NCI-H345 (cell line): ENCODE measurements around the gene ADGRL1.
"Not testable (repeated sequence)": the region's sequence is repeated elsewhere in the genome, so short reads cannot be mapped to it uniquely, and the experiment has no call there.

ENCODE experiments used
- DNase-seq: peaks from one replicate; lab custom pipeline; 2025; lab: John Stamatoyannopoulos, UW

Gene ADGRL1

GRCh38 chr19:14161305-14161704 is 44.7 kb downstream of the ADGRL1 start:
- DNase-seq = no peak

GRCh38 chr19:14160017-14160703 is 45.8 kb downstream of the ADGRL1 start:
- no peak for DNase-seq

DNA sequence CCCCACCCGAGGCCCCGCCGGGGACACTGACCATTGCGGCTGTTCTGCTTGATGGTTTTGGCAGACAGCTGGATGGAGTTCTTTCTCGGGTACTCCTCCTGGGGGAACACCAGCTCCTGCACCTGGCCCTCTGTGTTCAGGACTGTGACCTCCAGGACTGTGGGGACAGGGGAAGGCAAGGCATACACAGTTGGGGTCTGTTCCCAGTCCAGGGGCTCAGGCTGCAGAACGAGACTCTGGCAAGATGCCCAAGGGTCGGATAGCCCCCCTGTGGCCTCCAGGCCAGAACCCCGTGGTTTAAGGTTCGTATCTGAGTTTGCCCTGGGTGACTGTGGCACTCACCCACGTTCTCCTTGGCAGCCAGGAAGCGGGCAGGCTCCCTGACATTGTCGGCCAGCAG is 46.9 kb downstream of the ADGRL1 start:
- no peak for DNase-seq

- no peak for DNase-seq
Observed at GRCh38 chr19:14158276-14159023, 47.5 kb downstream of the ADGRL1 start.

DNA sequence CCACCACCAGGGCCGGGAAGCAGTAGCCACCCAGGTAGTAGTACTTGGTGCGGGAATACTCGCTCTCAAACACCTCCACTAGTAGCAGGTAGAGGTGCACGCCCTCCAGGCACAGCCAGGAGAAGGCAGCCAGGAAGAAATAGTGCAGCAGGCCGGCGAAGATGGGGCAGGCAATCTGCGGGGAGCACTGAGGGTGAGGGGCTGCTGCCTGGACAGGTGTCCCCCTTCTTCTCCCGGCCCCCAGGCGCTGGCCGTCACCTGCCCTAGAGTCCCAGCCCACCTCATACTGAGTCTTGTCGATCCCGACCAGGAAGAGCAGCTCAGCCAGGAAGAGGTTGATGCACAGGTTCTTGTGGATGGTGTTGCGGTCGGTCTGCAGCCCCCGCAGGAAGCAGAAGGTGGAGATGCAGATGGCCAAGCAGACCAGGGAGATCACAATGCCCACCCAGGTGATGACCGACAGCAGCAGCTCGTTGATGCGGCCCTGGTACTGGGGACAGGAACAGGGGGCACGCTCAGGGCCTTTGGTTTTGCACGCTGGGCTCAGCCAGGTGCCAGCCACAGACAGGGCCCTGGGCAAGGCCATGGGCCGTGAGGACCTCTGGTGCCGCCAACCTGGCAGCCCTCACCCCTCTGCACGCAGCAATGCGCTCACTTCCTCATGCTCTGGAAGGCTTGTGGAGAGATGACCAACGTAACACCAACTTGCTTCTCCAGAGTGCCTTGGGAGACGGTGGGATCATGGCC is 48.8 kb downstream of the ADGRL1 start:
- DNase-seq = no peak

- DNase-seq = no peak
Observed at GRCh38 chr19:14156122-14156521, 49.8 kb downstream of the ADGRL1 start.

GRCh38 chr19:14155371-14155770 is 50.6 kb downstream of the ADGRL1 start:
- DNase-seq = no peak

GRCh38 chr19:14152713-14153112 is 53.3 kb downstream of the ADGRL1 start:
- DNase-seq = no peak

DNA sequence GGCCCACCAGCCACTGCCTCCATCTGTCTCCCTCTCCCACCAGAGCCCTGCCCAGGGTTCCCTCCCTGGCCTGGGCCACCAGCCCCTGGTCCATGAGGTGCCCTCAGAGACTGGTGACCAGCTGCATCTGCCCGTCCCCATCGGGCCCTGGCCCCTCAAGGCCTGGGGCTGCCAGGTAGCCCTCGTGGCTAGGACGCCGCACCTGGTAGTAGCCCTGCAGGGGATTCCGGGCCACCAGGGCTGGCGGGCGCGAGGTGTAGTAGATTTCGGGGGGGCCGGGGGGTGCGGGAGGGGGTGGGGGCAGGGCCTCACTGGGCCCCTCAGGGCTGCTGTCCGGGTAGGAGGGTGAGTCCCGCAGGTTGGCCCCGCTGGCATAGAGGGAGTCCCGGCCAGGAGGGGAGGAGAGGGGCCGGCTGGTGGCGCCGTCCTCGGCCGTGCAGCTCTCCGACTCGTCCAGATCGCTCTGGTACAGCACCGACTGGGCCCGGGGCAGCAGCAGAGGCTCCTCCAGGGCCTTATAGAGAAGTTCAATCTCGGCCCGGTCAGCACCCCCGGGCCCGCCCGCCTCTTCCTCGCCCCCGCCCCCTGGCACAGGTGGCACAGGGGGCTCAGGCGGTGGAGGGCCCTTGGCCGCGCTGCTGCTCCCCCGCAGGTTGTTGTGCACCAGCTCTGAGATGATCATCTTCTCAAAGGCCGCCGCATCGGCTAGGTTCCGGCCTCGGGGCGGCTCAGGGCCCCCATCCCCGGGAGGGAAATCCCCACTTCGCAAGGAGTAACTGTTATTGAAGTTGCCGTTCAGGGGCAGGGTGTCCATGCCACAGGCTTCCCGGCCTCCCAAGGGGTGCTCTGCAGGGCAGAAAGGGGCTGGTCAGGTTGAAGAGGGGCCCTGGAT is 55.0 kb downstream of the ADGRL1 start:
- DNase-seq = no peak

GRCh38 chr19:14150041-14150769 is 55.8 kb downstream of the ADGRL1 start:
- DNase-seq = no peak

DNA sequence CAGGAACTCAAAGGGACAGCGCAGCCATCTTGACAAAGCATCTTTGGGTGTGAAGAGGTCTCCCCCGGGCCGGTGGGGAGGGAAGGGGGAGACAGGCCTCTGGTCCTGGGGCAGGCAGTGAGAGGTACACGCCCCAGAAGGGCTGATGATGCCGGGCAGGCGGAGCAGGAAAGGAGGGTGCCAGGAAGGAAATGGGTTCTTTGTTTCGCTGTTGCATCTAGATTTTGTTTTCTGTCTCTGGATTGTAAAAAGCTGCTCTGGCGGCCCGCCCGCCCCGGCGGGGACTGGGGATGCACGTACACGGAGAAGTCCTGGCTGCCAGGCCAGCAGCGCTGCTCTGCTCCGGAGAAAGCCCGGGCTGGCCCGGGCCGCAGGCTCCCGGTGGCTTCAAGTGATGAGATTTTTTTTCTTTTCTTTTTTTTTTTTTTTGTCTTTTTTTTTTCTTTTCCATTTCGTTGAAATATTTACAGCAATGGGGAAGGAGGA is 56.4 kb downstream of the ADGRL1 start:
- no peak for DNase-seq

DNA sequence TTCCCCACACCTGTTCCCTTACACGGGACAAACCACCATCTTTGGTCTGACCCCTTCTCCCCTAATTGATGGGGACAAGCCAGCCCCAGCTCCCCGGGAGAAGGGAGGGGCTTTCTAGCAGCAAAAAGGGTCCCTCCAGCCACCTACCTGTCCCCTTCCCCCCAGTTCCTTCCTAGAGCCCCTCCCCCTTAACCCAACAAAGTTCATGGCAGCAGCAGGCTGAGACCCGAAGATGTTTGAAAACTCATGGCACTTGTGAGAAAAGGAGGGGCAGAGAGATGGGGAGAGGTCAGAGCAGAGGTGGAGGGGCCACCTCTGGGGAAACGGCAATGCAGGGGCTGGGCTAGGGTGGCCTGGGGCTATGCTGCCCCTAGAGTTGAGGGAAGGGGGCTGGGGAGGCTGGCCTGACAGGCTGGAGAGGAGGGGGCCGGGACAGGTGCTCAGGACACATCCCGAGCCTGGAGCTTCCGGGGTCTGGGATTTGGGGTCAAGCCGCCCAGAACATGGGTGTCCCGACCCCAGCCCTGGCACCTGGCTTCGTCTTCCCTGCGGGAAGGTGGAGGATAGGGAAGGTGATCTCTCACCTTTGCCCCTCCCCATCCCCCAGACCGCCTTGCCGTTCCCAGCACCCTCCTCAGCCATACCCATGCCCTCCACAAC is 57.1 kb downstream of the ADGRL1 start:
- no peak for DNase-seq

DNA sequence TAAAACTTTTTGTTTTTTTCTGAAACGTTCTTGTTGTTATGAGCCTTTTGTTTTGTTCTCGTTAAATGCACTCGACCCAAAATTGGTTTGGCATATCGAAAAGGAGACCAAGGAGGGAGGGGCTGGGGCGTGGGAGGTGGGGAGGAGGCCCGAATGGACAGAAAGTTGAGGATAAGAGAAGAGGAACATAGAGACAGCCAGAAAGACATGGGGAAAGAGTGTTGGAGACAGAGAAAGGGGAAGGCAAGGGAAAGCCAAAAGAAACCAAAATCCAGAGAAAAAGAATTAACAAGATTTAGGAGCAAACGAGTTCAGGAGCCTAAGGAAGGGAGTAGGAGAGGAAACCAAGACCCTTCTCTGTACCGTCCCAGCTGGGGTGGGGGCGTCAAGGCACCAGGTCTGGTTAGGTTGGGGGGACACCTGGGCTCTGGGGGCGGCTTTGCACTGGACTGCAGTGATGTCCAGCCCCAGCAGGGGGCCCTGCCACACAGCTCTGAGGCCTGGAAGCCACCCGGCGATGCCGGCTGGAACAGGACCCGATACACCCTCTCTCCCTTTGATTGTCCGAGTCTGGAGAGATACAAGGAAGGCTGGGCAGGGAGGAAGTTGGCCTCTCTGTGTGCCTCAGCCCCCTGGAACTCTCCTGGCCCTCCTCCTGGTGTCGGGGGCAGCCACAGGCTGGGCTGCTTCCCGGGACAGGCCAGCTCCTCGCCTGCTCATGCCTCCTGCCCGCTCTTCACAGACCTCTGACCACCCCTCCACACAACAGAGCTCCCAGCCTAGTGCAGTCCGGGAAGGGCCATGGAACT is 58.0 kb downstream of the ADGRL1 start:
- no peak for DNase-seq

- DNase-seq = no peak
Observed at GRCh38 chr19:14146789-14147216, 59.2 kb downstream of the ADGRL1 start.

DNA sequence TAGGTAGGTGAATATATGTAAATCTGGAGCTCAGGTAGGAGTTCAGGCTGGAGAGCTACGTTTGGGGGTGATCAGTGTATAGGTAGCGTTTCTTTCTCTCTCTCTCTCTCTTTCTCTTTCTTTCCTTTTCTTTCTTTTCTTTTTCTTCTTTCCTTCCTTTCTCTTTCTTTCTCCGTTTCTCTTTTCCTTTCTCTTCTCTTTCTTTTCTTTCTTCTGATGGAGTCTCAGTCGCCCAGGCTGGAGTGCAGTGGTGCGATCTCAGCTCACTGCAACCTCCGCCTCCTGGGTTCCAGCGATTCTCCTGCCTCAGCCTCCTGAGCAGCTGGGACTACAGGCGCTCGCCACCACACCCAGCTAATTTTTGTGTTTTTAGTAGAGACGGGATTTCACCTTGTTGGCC is 59.8 kb downstream of the ADGRL1 start:
- not testable (repeated sequence) for DNase-seq

GRCh38 chr19:14145381-14145780 is 60.6 kb downstream of the ADGRL1 start:
- no peak for DNase-seq

GRCh38 chr19:14142262-14143190 is 63.4 kb downstream of the ADGRL1 start:
- DNase-seq = no peak

DNA sequence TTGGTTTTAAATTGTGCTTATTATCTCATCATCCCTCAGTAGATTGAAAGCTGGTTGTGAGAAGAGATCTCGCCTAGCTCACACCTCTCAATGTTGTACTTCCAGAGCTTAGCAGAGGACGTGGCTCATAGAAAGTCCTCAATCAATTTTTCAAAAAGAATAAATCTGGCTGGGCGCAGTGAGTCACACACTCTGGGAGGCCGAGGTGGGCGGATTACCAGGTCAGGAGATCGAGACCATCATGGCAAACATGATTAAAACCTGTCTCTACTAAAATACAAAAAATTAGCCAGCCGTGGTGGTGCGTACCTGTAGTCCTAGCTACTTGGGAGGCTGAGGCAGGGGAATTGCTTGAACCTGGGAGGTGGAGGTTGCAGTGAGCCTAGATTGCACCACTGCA is 64.9 kb downstream of the ADGRL1 start:
- DNase-seq = no peak

DNA sequence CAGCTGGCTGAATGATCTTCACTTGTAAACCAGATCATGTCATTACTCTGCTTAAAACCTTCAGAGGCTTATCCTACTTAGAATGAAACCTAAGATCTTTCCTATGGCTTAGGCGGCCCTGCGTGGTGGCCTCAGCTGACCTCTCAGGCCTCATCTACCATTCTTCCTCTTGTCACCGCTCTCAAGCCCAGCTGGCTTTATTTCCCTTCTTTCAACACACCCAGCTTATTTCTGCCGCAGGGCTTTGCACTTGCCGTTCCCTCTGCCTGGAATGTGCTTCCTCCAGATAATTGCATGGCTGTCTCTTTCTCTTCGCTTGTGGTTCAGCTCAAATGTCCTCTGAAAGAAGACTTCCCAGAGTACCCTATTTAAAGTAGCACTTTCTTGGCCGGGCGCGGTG is 66.0 kb downstream of the ADGRL1 start:
- DNase-seq = no peak
